Measurements from ENCODE around the gene SYCE3.
"Not testable (repeated sequence)": the region's sequence is repeated elsewhere in the genome, so short reads cannot be mapped to it uniquely, and the experiment has no call there.

Gene SYCE3

GRCh38 chr22:50530580-50530876 lies 32.2 kb downstream of the SYCE3 start:
- ATAC-seq: peak in 1 of 2 donors; percentile 1

DNA sequence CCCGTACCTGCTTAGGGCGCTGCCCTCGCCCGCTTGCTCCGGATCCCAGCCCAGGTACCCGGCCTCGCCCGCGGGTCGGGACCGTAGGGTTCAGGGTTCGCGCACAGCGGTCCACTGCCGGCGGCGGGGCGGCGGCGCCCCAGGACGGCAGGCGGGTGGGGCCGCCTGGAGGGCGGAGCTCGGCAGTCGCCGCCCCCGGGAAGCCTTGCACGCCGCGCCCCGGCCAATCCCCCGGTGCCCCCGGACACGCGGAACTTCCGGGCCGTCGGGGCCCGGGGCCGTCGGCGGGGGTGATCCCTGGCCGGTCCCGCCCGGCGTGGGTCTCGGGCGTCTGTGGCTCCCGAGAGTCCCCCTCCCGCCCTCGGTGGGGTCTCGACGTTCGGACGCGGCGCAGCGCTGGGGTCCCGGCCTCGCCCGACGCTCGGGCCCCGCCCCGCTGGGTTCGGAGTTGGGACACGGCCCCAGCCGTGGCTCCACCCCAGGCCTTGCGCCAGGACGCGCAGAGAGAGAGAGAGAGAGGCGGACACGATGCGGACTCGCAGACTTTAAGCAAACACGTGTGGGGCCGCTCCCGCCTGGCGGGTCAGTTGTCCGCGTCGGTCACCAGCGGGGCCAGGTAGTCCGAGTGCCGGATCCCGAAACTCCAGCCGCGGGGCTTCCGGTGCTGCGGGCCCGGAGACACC lies 32.7 kb downstream of the SYCE3 start, which contains the start of gene TYMP:
TYMP (minus strand) TSS at position 116 of the 683 bp plus-strand sequence. CDS start 303 bp downstream, outside the sequence.
- peak; percentile 18 to 26 for ATAC-seq

DNA sequence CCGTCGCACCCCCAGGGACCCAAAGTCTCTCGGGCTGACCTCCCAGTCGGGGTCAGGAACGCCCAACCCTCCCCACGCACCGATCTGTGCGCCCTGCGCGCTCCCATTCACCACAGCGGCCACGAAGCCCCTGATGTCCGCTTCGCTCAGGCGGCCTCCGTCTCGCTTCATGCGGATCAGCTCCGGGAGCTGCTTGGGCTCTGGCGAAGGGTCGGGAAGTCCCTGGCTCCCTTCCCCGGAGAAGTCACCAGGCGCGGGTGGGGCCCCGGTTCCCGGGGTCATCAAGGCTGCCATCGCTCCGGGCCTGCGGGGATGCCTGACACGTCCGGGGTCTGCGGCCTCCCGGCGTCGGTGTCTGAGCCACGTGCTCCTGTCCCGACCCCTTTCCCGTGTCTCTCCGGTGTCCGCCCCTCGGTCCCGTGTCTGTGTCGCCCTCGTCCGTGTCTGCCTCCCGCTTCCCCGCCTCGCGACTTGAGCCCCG lies 33.3 kb downstream of the SYCE3 start:
- ATAC-seq: no peak

DNA sequence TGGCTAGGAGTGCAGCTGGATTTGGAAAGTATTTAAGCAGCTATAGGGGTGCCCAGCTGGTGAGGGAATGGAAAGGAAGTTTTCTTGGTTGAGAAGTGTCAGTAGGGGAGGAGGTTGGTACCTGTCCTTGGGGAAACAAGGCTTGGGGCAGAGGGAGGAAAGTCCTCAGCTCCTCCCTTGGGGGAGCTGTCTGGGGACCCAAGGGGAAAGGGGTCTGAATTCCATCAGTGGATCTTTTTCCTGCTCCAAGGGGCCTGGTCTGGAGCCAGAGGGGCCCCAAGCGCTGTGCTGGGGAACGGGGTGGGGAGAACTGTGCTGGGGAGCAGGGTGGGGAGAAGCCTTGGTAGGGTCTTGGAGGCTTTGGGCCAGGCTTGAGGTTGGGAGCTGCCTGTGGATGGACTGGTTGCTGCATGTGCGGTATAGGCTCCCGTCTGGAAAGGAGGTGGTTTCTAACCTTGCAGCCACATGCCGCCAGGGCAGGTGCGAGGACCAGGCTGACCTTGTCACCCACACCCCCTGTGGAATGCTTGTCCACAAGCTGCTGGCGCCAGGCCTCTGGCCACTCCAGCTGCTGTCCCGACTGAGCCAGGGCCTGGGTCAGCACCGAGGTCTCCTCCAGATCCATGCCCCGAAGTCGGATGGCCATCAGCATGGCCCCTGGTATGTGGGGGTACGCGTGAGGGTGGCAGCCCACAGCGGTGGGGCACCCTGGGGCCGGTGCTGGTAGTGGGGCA lies 33.9 kb downstream of the SYCE3 start:
- ATAC-seq: no peak

- no peak for ATAC-seq
Observed at GRCh38 chr22:50527921-50528681, 34.6 kb downstream of the SYCE3 start.

DNA sequence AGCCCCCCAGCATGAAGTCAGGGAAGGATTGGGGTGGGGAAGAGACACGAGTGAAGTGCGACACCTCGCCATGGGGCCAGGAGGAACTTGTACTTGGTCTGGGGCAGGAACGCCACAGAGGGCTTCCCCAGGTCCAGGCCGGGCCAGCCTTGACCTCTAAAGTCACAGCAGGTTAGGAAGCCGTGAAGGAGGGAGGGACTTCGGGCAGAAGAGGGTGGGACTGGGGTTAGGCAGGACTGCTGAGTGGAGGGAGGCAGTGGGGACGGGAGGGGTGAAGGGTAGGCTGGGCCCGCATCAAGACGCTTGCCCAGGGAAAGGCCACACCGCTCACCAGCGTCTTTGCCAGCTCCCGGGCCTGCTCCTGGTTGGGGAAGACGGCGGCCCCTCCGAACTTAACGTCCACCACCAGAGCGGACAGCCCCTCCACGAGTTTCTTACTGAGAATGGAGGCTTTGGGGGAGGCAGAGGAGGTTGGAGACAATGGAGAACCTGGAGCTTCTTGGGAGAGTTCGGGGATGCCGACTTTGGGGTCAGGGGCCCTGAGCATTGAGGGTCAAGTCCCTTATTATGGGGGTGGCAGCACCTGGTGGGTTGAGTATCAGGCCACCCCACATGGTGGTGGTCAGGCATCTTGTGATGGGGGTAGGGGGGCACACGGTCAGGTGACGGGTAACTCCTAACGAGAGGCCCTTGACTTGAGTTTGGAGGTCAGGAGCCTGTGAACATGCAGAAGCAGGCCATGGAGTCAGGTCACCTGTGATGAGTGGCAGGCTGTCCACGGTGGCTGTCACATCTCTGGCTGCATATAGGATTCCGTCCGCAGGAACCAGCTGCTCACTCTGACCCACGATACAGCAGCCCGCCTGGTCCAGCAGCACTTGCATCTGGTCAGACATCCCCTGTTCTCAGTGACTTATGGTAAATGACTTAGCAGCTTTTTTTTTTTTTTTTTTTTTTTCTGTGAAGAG lies 35.6 kb downstream of the SYCE3 start:
- ATAC-seq: peak in 1 of 2 donors; percentile 3

GRCh38 chr22:50526108-50526833 lies 36.4 kb downstream of the SYCE3 start:
- ATAC-seq: peak; percentile 28 to 33

DNA sequence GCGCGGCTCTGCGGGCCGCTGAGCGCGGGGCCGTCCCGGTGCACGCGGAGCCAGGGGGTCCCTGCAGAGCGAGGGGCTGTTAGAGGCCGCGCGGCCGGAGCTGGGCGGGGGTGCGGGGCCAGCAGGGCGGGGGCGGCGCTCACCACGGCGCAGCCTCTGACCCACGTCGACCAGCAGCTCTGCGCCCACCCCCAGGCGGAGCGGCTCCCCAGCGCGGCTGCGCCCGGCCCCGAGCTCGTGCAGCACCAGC lies 36.9 kb downstream of the SYCE3 start:
- ATAC-seq: no peak

DNA sequence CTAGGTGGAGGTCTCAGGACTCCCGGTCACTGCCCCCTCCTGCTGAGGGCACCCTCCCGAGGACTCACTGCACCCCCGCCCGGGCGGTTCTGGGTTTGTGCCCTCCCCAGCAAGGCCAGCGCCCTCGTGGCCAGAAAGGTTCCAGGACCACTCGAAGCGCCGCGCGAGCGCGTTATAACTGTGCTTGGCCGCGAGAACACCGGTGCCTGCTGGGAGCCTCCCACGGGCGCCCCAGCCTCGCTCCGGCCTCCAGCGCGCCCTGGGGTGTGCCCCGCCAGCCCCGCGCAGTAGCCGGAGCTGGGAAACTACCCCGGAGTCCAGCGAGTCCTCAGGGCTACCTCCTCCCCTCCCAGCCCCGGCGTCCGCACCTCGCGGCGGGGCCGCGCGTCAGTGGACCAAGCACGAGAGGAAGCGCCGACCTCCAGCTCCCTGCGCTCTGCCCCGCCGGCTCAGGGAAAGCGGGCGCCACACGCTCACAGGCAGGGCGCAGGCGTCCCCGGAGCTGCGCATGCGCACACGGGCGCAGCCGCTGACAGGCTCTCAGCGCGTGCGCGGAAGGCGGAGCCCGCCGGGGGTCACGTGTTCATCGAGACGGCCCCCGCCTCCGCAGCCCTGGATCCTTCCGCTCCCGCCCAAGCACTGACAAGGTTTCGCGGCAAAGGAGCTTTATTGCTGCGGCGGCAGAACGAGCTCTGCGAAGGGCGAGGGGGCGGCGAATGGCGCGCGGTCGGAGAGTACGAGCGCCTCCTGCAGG lies 37.4 kb downstream of the SYCE3 start, which contains the start of gene SCO2:
SCO2 (minus strand) TSS at position 495 of the 754 bp plus-strand sequence. CDS start 1,187 bp downstream, outside the sequence.
- ATAC-seq: peak; percentile 53 to 58

- ATAC-seq: no peak
Observed at GRCh38 chr22:50524676-50525103, 38.0 kb downstream of the SYCE3 start.

DNA sequence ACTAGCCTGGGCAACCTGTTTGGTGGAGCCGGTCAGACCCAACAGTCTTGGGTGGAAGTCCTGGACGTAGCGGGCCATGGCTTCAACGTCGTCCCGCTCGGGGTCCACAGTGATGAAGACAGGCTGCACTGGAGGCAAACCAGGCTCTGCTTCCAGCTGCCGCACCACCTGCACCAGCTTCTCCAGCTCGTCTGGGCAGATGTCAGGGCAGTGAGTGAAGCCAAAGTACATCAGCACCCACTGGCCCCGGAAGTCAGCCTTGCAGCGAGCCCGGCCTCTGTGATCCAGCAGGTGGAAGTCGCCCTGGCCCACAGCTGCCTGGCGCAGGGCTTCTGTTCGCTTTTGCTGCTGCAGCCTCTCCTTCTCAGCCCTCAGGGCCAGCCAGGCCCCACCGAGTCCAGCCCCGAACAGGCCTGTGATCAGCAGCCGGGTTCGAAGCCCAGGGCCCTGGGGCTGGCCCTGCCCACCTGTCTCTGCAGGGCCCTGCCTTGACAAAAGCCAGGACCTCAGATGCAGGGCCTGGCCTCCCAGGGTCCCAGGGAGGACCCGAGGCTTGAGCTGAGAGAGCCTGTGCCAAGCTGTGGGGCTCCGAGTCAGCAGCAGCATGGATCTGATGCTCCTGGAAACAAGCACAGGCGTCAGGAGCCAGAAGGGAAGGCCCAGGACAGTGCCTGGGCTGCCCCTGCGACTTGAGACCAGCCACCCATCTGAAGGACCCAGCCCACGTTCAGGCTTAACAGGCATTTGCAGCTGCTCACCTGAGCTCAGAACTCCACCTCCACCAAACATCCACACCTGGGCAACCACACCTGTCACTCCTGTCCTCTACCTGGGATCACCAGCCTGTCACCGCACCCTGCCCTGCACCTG lies 38.7 kb downstream of the SYCE3 start:
- no peak for ATAC-seq

DNA sequence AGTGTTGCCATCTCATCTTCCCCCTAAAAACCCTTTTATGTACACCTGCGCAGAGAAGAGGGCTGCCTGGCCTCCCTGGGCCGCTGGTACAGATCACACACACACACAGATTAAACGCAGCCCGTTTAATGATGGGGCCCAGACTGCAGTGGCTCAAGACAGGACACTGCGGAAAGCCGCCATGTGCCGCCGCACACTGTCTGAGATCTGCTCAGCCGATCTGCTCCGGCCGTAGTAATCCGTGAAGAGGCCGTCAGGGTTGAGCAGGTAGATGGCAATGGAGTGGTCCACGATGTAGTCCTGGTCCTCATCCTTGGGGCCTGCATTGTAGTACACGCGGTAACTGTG lies 39.3 kb downstream of the SYCE3 start:
- ATAC-seq: no peak

GRCh38 chr22:50522806-50523438 lies 39.8 kb downstream of the SYCE3 start:
- no peak for ATAC-seq

DNA sequence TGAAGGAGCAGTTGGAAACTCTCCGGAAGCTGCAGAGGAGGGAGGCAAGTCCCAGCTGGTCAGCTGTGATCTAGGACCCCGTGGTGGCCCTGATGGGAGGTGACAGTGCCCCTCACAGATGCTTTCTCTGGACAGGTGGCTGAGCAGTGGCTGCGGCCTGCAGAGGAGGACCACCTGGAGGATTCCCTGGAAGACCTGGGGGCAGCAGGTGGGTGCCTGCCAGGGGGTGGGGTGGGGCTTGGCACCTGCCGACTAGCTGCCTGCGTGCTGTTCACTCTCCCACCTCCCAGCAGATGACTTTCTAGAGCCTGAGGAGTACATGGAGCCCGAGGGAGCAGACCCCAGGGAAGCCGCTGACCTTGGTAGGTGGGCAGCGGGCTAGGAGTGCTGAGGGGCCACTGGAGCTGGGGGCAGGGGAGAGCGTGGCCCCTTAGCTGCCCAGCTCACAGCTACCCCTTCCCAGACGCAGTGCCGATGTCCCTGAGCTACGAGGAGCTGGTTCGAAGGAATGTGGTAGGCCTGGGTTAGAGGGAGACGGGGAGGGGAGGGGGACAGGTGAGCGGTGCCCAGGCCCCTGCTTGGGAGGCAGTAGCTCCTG lies 40.4 kb downstream of the SYCE3 start:
- no peak for ATAC-seq

DNA sequence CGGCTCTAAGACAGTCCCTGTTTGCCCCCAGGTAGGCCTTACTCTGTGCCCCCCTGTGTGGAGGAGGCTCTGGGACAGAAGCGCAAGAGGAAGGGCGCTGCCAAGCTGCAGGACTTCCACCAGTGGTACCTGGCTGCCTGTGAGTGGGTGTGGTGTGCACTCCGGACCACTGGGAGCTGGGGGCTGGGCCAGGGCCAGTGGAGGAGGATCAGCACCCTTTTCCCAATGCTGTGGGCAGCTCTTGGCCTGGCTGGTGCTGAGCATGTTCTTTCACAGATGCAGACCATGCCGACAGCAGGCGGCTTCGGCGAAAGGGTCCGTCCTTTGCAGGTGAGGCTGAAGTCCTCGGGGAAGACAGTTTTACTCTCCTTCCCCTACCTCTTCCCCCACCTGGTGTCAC lies 41.0 kb downstream of the SYCE3 start:
- no peak for ATAC-seq

DNA sequence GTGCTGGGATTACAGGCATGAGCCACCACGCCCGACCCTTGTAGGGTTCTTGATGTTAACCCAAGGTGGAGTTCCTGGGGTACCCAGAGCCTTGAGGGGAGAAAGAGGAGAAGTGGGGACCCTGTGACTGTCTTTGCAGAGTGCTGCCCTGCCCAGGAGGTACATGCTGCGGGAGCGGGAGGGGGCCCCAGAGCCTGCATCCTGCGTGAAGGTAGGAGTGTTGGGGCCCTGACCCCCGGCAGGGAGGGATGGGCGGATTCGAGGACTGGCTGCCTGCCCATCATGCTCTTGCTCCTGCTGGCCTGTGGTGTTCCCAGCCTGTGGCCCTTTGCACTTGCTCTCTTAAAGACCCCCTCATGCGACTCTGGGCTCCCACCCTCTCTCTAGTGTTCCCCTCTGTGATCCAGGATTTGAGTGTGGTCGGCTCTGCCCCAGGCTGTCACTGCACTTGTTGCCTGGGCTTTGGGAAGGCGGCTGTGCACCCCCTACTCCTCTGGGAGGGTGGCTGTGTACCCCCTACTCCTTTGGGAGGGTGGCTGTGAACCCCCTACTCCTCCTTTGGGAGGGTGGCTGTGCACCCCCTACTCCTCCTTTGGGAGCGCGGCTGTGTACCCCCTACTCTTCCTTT lies 41.8 kb downstream of the SYCE3 start:
- ATAC-seq: no peak

DNA sequence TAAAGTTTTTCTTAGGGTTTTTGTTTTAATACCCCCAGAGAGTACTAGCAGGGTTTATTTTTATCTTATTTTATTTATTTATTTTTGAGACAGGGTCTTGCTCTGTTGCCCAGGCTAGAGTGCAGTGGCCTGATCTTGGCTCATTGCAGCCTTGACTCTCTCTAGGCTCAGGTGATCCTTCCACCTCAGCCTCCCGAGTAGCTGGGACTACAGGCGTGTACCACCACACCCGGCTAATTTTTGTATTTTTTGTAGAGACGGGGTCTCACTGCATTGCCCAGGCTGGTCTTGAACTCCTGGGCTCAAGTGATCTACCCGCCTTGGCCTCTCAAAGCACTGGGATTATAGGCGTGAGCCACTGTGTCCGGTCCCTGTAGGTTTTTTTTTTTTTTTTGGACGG lies 42.5 kb downstream of the SYCE3 start:
- not testable (repeated sequence) for ATAC-seq

- ATAC-seq: no peak
Observed at GRCh38 chr22:50519151-50519550, 43.6 kb downstream of the SYCE3 start.

GRCh38 chr22:50518606-50519005 lies 44.1 kb downstream of the SYCE3 start:
- ATAC-seq: no peak
